ENCODE data around the gene ANKRD29. TPM values are rescaled to one million over a fixed set of nuclear protein-coding genes. Genes with fewer than 3 reads are reported as not detected.

The ANKRD29 gene
- total RNA-seq, 4 donors from 2014 or later = 0.75 to 2.2 (median 1.5) TPM

- TF ChIP-seq EP300 (IDR thresholded peaks at IDR 0.05; ENCODE audit: low read depth) (no peak), POLR2A (IDR thresholded peaks at IDR 0.05) (no peak), POLR2AphosphoS5 (IDR thresholded peaks at IDR 0.05) (no peak), CTCF (IDR thresholded peaks at IDR 0.05) (no peak)
- intact Hi-C loops (cut with DNase I; ENCODE audit: low total_unique reads) = no loop called here
- Histone ChIP-seq H3K4me3 (no peak overlapping the region), H3K27me3 (peaks cover 8% of the 10 kb centered on the region), H3K9me3 (no peaks in the 10 kb centered on the region), H3K36me3 (no peaks in the 10 kb centered on the region), H3K27ac (no peak overlapping the region), H3K4me1 (peaks cover 0 to 11% (median 8%) of the 10 kb centered on the region in 4 donors)
- 96% methylated on average over 4 of the region's 4 CpGs; no CpG with 5 or more reads in 1 of the 2 donors for WGBS, 2 donors (ENCODE audit: low coverage in 1 of 2)
- DNase-seq = no peak
- in situ Hi-C loops (cut with MboI; ENCODE audit: low pct_ligation_motif_present in 1 of 4, low pct_unique_long_range_greater_than_20kb in 1 of 4, low sequenced_read_pairs in 3 of 4) = loop anchor here in 2 of 4 donors (10.0 to 25.0 kb wide), 2 partner anchors 70 to 92 kb away; no protein-coding TSS in a partner anchor
These were observed 32.1 kb upstream of the ANKRD29 start for GRCh38 chr18:23694637-23695430.

- in situ Hi-C loops (cut with MboI; ENCODE audit: low pct_ligation_motif_present in 1 of 4, low pct_unique_long_range_greater_than_20kb in 1 of 4, low sequenced_read_pairs in 3 of 4) = loop anchor here in 2 of 4 donors (10.0 to 25.0 kb wide), 2 partner anchors 69 to 93 kb away; no protein-coding TSS in a partner anchor
- Histone ChIP-seq H3K4me1 (peaks cover 3 to 19% (median 16%) of the 10 kb centered on the region in 4 donors), H3K4me3 (no peak overlapping the region), H3K36me3 (no peaks in the 10 kb centered on the region), H3K27me3 (peaks cover 18% of the 10 kb centered on the region), H3K27ac (no peak overlapping the region), H3K9me3 (no peaks in the 10 kb centered on the region)
- intact Hi-C loops (cut with DNase I; ENCODE audit: low total_unique reads) = no loop called here
- no peak for TF ChIP-seq POLR2AphosphoS5 (IDR thresholded peaks at IDR 0.05)
- no peak for TF ChIP-seq CTCF (IDR thresholded peaks at IDR 0.05)
- no peak for TF ChIP-seq EP300 (IDR thresholded peaks at IDR 0.05; ENCODE audit: low read depth)
- TF ChIP-seq POLR2A (IDR thresholded peaks at IDR 0.05) = no peak
- 50 to 76% methylated on average over 1 to 2 of the region's 2 CpGs for WGBS, 2 donors (ENCODE audit: low coverage in 1 of 2)
- DNase-seq = peak; percentile 17
These were observed 31.1 kb upstream of the ANKRD29 start for GRCh38 chr18:23693846-23694245.

- in situ Hi-C loops (cut with MboI; ENCODE audit: low pct_ligation_motif_present in 1 of 4, low pct_unique_long_range_greater_than_20kb in 1 of 4, low sequenced_read_pairs in 3 of 4) = loop anchor here in 2 of 4 donors (10.0 to 25.0 kb wide), 2 partner anchors 66 to 97 kb away; no protein-coding TSS in a partner anchor
- WGBS, 2 donors (ENCODE audit: low coverage in 1 of 2) = 65 to 76% methylated on average over 2 to 21 of the region's 21 CpGs
- Histone ChIP-seq H3K27me3 (peaks cover 40% of the 10 kb centered on the region), H3K4me3 (peak overlapping the region in 3 of 4 donors; percentile 44 to 60 (median 52)), H3K36me3 (no peaks in the 10 kb centered on the region), H3K9me3 (no peaks in the 10 kb centered on the region), H3K4me1 (peaks cover 4 to 22% (median 20%) of the 10 kb centered on the region in 4 donors), H3K27ac (no peak overlapping the region)
- no peak for DNase-seq
- TF ChIP-seq POLR2A (IDR thresholded peaks at IDR 0.05) (no peak), EP300 (IDR thresholded peaks at IDR 0.05; ENCODE audit: low read depth) (no peak), CTCF (IDR thresholded peaks at IDR 0.05) (no peak), POLR2AphosphoS5 (IDR thresholded peaks at IDR 0.05) (no peak)
- intact Hi-C loops (cut with DNase I; ENCODE audit: low total_unique reads) = no loop called here
These were observed 27.9 kb upstream of the ANKRD29 start for GRCh38 chr18:23690505-23691068.
